Esophagus squamous epithelium (tissue), 5 donors: ENCODE results near the gene PPHLN1. TPM values are rescaled to one million over a fixed set of nuclear protein-coding genes. Genes with fewer than 3 reads are reported as not detected.

Experiments used
- DNase-seq: peaks from one replicate; lab custom pipeline; 2025; lab: John Stamatoyannopoulos, UW
- H3K27ac ChIP-seq, 4 donors: fragments of 200-600 bp; sonication (generic); one replicate each; pipeline ENCODE4 v1.5.1; 2016 to 2019; ENCODE audit warnings: mild to moderate bottlenecking in 1 of 4
- H3K27me3 ChIP-seq, 4 donors: fragments of 200-600 bp; sonication (generic); 1 replicate in 3 of 4; 2 replicates in 1 of 4; pipeline versions ENCODE4 v1.5.1 to v1.6.0; 2017 to 2021; ENCODE audit warnings: antibody characterized with exemption in 1 of 4
- H3K36me3 ChIP-seq, 3 donors: fragments of 200-600 bp; sonication (generic); one replicate each; pipeline ENCODE4 v1.5.1; 2016 to 2019
- H3K4me1 ChIP-seq, 3 donors: fragments of 200-600 bp; sonication (generic); one replicate each; pipeline ENCODE4 v1.5.1; 2017 to 2019
- H3K4me3 ChIP-seq, 4 donors: fragments of 200-600 bp; sonication (generic); 1 replicate in 3 of 4; 2 replicates in 1 of 4; pipeline ENCODE4 v1.5.1; 2016 to 2019; ENCODE audit warnings: mild to moderate bottlenecking in 2 of 4, moderate library complexity in 1 of 4
- H3K9me3 ChIP-seq, 3 donors: fragments of 200-600 bp; sonication (generic); one replicate each; pipeline ENCODE4 v1.5.1; 2016 to 2019
- CTCF ChIP-seq, 6 experiments: fragments of 450-650 bp in 4 of 6; fragments of 200-600 bp in 2 of 6; sonication (generic) in 2 of 6; IDR thresholded peaks; one replicate each; pipeline ENCODE4 v1.5.1; 2016 to 2019; ENCODE audit warnings: antibody characterized with exemption in 6 of 6, mild to moderate bottlenecking in 4 of 6, moderate library complexity in 4 of 6
- POLR2A ChIP-seq, 4 donors: fragments of 450-650 bp; IDR thresholded peaks; one replicate each; pipeline ENCODE4 v1.6.1; 2017; ENCODE audit warnings: antibody characterized with exemption in 4 of 4, mild to moderate bottlenecking in 4 of 4, moderate library complexity in 3 of 4
- WGBS, 2 donors: methylation state at CpG; one replicate each; pipeline ENCODE4 v1.1.5; 2018; 5-methylcytosine and 5-hydroxymethylcytosine counted together
- intact Hi-C: fragments of 100-400 bp; cut with DNase I; formaldehyde crosslinking; loops from one replicate; pipeline ENCODE4 v1.15.0; 2022
- total RNA-seq, 4 donors: library from RNA; depleted of rRNA; stranded (reverse); fragments of >200 nt; gene quantifications; one replicate each; pipeline ENCODE4 v1.1.0, GENCODE V29; 2016
- donor health status: DM: yes; HTN: yes; CAD: no.

Gene PPHLN1
- total RNA-seq, 4 donors from 2014 or later = 31.2 to 59.1 (median 40.0) TPM

GRCh38 chr12:42459336-42459847, 133.4 kb downstream of the PPHLN1 start:
- no peak overlapping the region for H3K4me3 ChIP-seq
- WGBS, 2 donors = 92% methylated on average over 12 of the region's 12 CpGs
- TF ChIP-seq POLR2A (IDR thresholded peaks at IDR 0.05) (no peak), CTCF (IDR thresholded peaks at IDR 0.05) (no peak)
- DNase-seq = no peak
- H3K27me3 ChIP-seq = no peaks in the 10 kb centered on the region
- H3K36me3 ChIP-seq = peaks cover 0 to 28% (median 0%) of the 10 kb centered on the region in 3 donors
- H3K4me1 ChIP-seq = no peaks in the 10 kb centered on the region
- no peaks in the 10 kb centered on the region for H3K9me3 ChIP-seq
- H3K27ac ChIP-seq = no peak overlapping the region
- intact Hi-C loops = no loop called here

DNA sequence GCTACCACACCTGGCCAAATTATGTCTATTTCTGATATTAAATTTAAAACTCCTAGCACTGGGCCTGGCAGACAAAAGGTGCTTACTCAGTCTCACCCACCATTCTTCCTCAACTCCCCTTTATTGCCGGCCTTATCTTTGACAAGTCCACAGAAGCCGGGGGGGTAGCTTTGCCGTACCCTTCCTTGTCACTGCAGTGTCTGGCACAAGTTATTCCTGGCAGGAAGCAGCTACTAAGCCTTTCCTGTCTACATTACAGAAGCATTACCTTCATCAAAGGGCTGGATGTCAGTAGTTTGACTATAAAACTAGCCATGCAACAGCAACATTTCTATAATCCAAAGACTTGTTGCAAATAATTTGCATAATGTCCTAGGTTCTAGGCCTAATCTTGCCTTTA, 136.5 kb downstream of the PPHLN1 start:
- Histone ChIP-seq H3K27me3 (no peaks in the 10 kb centered on the region), H3K36me3 (peaks cover 0 to 50% (median 0%) of the 10 kb centered on the region in 3 donors), H3K9me3 (no peaks in the 10 kb centered on the region), H3K27ac (no peak overlapping the region), H3K4me1 (no peaks in the 10 kb centered on the region), H3K4me3 (no peak overlapping the region)
- intact Hi-C loops = no loop called here
- WGBS, 2 donors = 68 to 69% methylated on average over 3 of the region's 3 CpGs
- no peak for DNase-seq
- TF ChIP-seq POLR2A (IDR thresholded peaks at IDR 0.05) (no peak), CTCF (IDR thresholded peaks at IDR 0.05) (no peak)

- TF ChIP-seq POLR2A (IDR thresholded peaks at IDR 0.05) = no peak
- no peak for TF ChIP-seq CTCF (IDR thresholded peaks at IDR 0.05)
- DNase-seq = no peak
- Histone ChIP-seq H3K36me3 (peaks cover 0 to 55% (median 0%) of the 10 kb centered on the region in 3 donors), H3K4me3 (no peak overlapping the region), H3K9me3 (no peaks in the 10 kb centered on the region), H3K27ac (no peak overlapping the region), H3K27me3 (no peaks in the 10 kb centered on the region), H3K4me1 (peaks cover 0 to 3% (median 0%) of the 10 kb centered on the region in 3 donors)
- WGBS, 2 donors = 99 to 100% methylated on average over 4 of the region's 4 CpGs
- intact Hi-C loops = no loop called here
Measured at GRCh38 chr12:42463671-42464070, 137.7 kb downstream of the PPHLN1 start.

DNA sequence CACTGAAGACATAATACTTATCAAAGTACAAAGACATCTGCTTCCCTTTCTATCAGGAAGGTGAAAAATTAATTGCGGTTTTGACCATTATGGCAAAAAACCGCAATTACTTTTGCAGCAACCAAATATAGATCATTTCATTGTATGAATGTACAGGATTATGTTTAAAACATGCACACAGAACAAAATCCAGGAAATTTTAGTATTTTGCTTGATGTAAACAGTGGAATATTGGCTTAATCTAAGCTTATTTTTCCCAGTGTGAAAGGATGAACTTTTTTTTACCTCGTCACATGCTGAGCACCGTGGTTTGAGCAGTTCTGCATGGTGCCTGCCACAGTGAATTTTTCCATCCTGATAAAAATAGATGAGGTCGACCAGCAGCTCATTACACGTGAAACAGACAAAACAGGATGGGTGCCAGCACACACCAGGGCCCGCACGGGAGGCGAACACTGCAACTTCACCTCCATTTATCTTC, 142.4 kb downstream of the PPHLN1 start:
- WGBS, 2 donors = 43 to 47% methylated on average over 8 to 9 of the region's 9 CpGs
- TF ChIP-seq POLR2A (IDR thresholded peaks at IDR 0.05) (no peak), CTCF (IDR thresholded peaks at IDR 0.05) (no peak)
- intact Hi-C loops = no loop called here
- H3K27me3 ChIP-seq = no peaks in the 10 kb centered on the region
- peak overlapping the region in 1 of 4 donors; percentile 31 for H3K27ac ChIP-seq
- H3K36me3 ChIP-seq = peaks cover 0 to 36% (median 0%) of the 10 kb centered on the region in 3 donors
- H3K4me3 ChIP-seq = no peak overlapping the region
- no peaks in the 10 kb centered on the region for H3K9me3 ChIP-seq
- peaks cover 0 to 20% (median 0%) of the 10 kb centered on the region in 3 donors for H3K4me1 ChIP-seq
- no peak for DNase-seq

GRCh38 chr12:42468921-42469320, 143.0 kb downstream of the PPHLN1 start:
- DNase-seq = no peak
- Histone ChIP-seq H3K27me3 (no peaks in the 10 kb centered on the region), H3K27ac (peak overlapping the region in 1 of 4 donors; percentile 31), H3K4me3 (peak overlapping the region in 2 of 4 donors; percentile 13 to 27), H3K4me1 (peaks cover 0 to 25% (median 0%) of the 10 kb centered on the region in 3 donors), H3K9me3 (no peaks in the 10 kb centered on the region), H3K36me3 (peaks cover 0 to 34% (median 0%) of the 10 kb centered on the region in 3 donors)
- WGBS, 2 donors = 37 to 47% methylated on average over 3 of the region's 3 CpGs
- intact Hi-C loops = no loop called here
- TF ChIP-seq CTCF (IDR thresholded peaks at IDR 0.05) (no peak), POLR2A (IDR thresholded peaks at IDR 0.05) (no peak)
